Activated T-helper 1 cell treated with anti-CD3 and anti-CD28 coated beads, Interleukin-2, amount 50 U/mL, for 16 hours (primary cell): Measurements from ENCODE around the gene SSTR4.

Experiments used
- DNase-seq, 2 donors: peaks; one replicate each; pipeline ENCODE4 v3.0.0-alpha.2; 2020; ENCODE audit warnings: low read depth in 1 of 2, low spot score in 1 of 2

The SSTR4 gene

GRCh38 chr20:23039885-23040508 is 4.9 kb downstream of the SSTR4 start:
- no peak for DNase-seq

DNA sequence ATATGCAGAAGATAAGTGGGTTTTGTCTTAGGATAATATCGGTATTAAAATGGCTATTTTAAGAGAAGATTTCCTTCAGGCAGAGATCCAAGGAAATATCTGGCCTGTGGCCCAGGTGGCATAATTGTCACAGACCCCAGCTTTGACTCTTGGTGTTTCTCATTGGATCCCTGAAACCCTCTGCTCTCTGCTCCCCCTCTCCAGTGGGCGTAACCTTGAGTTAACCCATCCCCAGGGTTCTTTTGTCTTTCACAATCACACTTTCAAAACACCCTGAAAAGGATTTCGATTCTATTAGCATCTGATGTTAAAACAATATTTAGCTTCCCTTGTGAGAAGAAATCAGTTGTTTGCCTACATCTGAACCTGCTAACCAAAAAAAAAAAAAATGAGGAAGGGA is 7.2 kb downstream of the SSTR4 start:
- no peak for DNase-seq

DNA sequence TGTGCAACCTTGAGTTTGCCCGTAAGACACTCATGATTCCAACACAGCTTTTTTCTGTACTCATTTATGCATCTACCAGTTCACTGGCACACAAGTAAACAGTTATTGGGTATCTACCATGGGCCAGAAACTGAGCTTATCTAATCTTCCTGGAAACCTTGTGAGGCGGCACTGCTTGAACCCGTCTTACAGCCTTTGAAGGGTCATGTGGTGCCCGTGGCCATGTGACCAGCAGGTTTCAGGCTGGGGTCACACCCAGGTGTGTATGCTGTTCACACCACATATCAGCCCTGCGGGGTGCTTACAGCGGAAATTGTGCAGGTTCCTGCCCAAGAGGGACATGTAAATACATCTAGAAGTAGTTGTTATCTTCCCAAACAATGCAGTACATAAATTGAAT is 8.3 kb downstream of the SSTR4 start:
- DNase-seq, result no peak

DNA sequence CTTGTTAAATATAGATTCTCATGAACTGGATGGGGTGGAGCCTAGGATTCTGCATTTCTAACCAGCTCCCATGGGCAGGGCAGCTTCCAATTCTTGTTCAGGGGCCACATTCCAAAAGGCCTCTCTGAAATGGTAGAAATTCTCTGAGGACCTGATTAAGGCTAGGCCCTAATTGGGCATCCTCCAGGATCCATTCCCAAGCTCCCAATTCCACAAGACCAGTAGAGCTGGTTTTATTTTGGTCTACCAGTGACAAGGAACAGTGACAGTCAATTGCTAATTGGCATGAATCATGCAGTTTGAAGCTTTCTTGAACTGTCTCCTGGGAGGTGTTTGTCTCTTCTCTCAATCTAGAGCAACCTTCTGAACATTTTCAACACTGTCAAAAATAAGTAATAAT is 11.3 kb downstream of the SSTR4 start:
- no peak for DNase-seq

DNA sequence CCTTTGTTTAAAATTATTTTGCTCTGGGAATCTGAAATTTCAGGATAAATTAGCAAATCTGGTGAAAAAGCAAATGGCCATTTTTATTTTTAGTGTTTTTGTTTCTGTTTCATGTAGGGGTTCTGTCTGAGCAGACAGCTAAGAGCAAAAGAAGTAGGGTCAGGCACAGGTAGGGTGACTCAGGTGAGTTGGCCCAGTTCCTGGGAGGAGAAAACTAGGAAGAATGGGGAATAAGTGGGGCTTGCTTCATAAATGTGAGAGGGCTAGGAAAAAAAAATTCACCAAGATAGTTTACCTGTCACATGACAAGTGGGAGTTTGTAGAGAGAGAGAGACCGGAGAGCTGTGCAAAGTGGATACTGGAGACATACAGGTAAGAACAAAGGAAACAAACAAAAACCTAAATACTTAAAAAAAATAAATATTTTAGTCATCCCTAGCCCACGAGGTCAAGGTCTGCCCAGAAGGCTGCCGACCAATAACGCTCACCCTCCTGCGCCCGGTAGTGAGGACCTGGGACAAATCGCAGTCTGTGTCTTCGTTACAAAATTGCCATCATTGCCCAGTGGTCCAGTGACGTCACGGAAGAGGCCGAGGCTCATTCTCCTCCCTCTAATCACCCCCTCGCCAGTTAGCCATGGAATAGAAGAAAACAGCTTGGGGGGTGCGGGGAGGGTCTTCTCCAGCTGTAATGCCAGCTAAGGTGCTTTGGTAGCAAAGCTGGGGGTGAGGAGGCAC is 12.1 kb downstream of the SSTR4 start:
- DNase-seq, result no peak

- no peak for DNase-seq
Observed at GRCh38 chr20:23047738-23048214, 12.7 kb downstream of the SSTR4 start.

- no peak for DNase-seq
Observed at GRCh38 chr20:23048283-23049200, 13.4 kb downstream of the SSTR4 start.

DNA sequence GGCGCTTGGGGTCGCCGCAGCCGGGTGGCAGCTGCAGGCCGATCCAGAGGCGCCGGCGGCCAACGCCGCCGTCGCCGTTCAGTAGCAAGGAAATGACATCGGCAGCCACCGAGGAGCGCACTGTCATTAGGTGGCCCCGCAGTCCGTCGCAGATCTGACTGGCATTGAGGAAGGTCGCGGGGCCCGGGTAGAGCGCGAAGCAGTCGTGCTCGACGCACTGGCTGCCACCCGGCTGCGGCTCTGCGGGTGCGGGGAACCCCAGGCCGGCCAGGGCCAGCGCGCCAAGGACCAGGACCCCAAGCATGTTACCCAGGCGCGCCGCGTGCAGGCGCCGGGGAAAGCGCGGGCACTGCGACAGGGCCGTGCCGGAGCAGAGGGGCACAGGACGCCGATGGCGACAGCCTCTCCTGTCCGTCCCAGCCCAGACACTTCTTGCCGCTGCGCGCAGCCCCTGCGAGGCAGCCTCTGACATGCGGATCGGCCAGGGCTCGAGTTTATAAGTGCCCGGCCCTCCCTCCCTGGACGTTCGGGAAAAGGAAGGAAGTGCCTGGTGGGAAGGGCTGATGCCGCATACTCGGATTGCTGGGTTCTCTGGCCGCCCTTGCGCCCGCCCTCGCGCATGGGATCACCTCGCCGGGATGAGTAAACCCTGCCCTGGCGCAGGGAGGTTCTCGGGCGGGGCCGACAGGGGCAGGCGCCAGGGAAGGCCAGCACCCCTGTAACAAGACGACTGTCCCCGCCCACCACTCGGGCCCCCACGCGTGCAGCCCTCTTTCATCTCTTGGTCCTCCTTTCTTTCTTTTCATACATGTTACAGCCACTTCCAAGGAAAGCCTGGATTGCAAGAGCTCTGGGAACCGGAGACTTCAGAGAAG is 14.3 kb downstream of the SSTR4 start, which contains the start of gene THBD:
THBD (minus strand) TSS at position 472 of the 875 bp plus-strand sequence; CDS start at position 304, 168 bp downstream.
- DNase-seq, result no peak

GRCh38 chr20:23050076-23050838 is 15.1 kb downstream of the SSTR4 start:
- no peak for DNase-seq

DNA sequence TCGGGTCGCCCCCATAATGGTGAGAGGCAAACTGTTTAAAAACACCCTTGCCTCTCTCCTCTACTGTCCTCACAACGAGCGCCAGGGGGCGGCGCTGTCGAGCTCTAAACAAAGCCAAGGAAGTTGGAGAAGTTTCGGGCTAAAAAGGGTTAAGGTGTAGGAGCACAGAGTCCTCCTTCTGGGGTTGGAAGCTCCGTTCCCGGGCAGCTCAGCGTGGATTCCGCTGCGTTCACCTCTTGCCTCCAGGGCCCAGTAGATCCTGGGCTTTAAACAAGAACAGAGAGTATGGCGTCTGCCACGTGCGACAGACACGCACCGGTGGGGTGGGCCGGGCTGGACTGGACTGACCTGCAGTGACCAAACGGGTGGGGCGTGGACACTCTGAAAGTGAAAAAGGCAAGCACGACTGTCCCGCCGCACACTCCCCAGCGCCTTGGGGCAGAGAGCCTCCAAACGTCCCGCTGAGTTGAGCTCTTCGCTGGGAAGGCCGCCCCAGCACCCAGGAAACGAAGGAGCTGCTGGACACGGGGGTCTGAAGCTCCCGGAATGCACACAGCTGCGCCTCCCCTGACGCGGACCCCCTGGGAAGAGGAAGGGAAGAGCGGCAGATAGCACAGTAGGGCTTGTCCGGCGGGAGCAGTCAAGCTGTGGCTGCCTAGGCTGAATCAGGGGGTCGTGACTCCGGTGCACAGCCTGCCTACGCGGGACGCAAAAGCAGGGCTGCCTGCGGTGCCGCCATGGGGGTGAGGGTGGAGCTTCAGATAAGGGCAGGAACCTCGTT is 15.9 kb downstream of the SSTR4 start:
- DNase-seq, result no peak

DNA sequence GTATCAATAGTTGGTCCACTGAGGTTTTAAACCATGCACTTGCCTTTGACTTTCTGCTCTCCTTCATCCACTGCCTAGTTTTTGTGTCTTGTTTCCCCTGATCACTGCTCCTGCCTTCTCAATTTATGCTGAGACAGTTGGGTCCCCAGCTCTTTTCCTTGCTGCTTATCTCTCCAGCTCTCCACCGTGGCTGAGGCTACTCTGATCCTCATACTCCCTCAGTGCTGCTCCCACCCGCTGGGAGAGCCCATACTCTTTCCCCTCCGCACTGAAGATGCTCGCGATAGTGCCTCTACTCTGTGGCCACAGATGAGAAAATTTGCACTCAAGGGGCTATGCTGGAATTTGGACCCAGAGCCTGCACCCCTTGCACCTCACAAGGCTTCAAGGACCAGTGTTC is 17.8 kb downstream of the SSTR4 start:
- no peak for DNase-seq

DNA sequence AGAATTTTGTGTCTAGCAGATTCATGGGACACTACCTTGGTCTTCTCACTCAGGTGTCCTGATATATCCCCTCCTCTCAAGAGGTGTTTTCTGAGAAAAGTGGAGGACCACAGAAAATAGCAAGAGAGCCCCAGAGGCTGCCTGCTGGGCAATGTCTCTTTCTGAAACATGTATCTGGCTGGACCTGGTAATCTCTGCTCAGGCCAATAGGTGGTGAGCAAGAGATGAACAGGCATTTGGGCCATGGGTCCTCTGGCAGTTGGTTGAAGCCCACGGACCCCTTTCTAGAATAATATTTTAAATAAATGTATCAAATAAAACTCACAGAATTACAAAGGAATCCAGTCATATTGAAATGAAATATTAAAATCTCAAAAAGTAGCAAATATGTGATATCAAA is 23.1 kb downstream of the SSTR4 start:
- DNase-seq, result no peak

- no peak for DNase-seq
Observed at GRCh38 chr20:23059001-23059400, 23.9 kb downstream of the SSTR4 start.

DNA sequence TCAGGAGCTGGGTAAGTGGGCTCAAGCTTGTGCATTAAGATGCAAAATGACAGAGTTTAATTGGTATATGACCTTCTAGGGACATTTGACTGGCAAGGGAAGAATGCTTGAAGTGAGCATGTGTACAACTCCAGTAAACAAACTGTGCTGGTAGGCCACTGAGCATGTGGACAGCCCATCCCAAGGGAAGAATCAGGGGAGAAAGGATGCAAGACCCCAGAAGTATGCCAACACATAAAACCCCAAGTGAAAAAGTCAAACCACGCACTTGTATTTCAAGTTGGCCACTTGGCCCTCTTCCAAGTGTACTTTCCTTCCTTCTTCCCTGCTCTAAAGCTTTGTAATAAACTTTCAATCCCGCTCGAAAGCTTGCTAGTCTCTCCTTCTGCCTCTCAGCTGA is 24.7 kb downstream of the SSTR4 start:
- DNase-seq, result no peak

GRCh38 chr20:23060629-23061028 is 25.5 kb downstream of the SSTR4 start:
- no peak for DNase-seq

DNA sequence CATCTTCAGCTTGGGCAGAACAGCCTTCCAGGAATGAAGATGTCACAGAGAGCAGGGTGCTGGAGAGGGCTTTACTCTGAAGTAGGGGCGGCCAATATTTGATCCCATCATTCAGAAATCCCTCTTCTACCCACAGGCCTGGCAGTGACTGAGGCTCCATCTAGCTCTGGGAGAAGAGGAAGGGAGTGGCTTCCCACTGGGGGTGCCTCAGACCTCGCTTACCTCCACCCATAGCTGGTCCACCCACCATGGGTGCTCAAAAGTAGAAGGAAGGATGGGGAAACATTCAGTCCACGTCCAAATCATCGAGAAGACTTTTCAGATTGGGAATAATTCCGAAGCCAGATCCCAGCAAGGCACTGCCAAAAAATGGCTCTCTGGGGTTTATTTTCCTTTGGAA is 26.1 kb downstream of the SSTR4 start:
- no peak for DNase-seq

DNA sequence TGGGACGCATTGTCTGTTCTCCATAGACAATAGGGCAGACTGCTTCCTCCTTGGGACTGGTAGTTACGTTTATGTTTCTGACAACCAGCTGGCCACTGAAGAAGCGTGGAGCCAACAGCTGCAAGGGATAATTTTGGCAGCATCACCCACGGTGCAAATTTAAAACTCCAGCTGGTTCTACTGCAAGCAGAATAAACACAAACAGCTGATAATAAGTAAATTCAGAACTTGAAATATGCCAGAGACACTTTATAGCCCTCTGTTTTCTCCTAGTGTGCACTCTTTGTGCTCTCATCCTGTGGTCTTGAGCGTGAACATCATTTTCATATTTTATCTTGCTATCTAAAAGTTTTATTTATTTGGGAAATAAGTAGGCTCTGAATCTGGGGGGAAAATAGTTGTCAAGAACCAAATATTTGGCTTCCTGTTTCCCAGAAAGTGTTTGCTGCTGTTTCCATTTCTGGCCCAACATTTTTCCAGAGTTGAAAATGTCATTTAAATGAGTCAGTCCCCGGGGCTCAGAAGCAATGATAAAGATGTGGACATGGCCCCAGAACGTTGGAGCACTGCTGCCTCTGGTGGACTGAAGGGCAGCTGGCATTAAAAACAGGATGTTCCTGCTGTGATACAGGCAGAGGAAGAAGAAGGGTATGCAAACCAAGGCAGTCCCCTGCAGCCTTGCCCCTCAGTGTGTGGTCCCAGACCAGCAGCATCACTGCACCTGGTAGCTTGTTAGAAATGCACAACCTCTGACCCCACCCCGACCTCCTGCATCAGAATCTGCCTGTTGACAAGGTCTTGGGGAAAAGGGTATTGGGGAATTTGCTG is 26.8 kb downstream of the SSTR4 start:
- no peak for DNase-seq

DNA sequence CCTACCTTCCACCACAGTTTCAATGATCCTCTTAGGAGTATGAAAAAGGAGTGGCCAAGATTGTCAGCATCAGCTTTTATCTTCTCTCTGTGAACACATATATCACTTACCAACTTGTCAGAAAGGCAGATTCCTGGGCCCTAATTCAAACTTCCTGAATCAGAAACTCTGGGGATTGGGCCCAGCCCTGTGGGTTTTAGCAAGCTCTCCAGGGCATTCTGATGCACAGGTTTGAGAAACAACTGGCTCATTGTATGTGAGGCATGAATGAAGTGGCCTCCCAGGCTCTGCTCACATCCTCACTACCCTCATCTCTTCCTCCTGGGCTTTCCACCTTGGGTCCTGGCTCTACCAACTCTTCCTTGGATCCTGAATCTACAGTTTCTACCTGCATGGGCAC is 27.5 kb downstream of the SSTR4 start:
- DNase-seq, result no peak
